ENCODE results near the gene TMEM186. TPM values are rescaled to one million over a fixed set of nuclear protein-coding genes. Genes with fewer than 3 reads are reported as not detected.

TMEM186 gene
- total and polyA plus RNA-seq, 2 experiments from 2014 or later, result 10.9 to 20.4 TPM

Other genes with a start within 250 kb of the TMEM186 start
- not detected in 2 replicates for gene TMEM114, start 207.1 kb downstream of the TMEM186 start, total RNA-seq
- gene TMEM114, start 207.1 kb downstream of the TMEM186 start, polyA plus RNA-seq, result not detected in 2 replicates
- 16.9 and 17.6 TPM in 2 replicates for gene METTL22, start 175.9 kb downstream of the TMEM186 start, total RNA-seq
- 19.7 and 35.1 TPM in 2 replicates for gene METTL22, start 175.9 kb downstream of the TMEM186 start, polyA plus RNA-seq
- 50.1 and 59.1 TPM in 2 replicates for gene ABAT, start 123.0 kb downstream of the TMEM186 start, total RNA-seq
- gene ABAT, start 123.0 kb downstream of the TMEM186 start, polyA plus RNA-seq, result 18.8 and 31.2 TPM in 2 replicates
- 28.9 and 31.3 TPM in 2 replicates for gene PMM2, start 200 bp upstream of the TMEM186 start, total RNA-seq
- 28.4 and 34.1 TPM in 2 replicates for gene PMM2, start 200 bp upstream of the TMEM186 start, polyA plus RNA-seq
- gene CARHSP1, start 71.4 kb upstream of the TMEM186 start, total RNA-seq, result 113 and 140 TPM in 2 replicates
- 164 and 167 TPM in 2 replicates for gene CARHSP1, start 71.4 kb upstream of the TMEM186 start, polyA plus RNA-seq
- gene LITAFD, start 84.7 kb upstream of the TMEM186 start, total RNA-seq, result not detected in 2 replicates
- not detected in 2 replicates for gene LITAFD, start 84.7 kb upstream of the TMEM186 start, polyA plus RNA-seq
- 40.8 and 44.2 TPM in 2 replicates for gene USP7, start 166.3 kb upstream of the TMEM186 start, total RNA-seq
- 38.0 and 46.7 TPM in 2 replicates for gene USP7, start 166.3 kb upstream of the TMEM186 start, polyA plus RNA-seq

Measured in hepatocyte (in vitro differentiated cells).